Adipocyte (in vitro differentiated cells): ENCODE data around the gene NOL6.
"Not testable (repeated sequence)": the region's sequence is repeated elsewhere in the genome, so short reads cannot be mapped to it uniquely, and the experiment has no call there.

Experiments
- DNase-seq: peaks from one replicate; pipeline ENCODE4 v3.0.0-alpha.2; 2015; ENCODE audit warnings: low read depth
- H3K27me3 ChIP-seq: replicated peaks from 2 replicates; pipeline ENCODE4 v1.7.0; 2013; ENCODE audit warnings: mild to moderate bottlenecking, low read length, moderate library complexity; ENCODE audit not compliant: control insufficient read depth, insufficient read depth
- H3K36me3 ChIP-seq: 2 replicates; pipeline ENCODE4 v1.7.0; 2013; ENCODE audit warnings: low read length, mild to moderate bottlenecking, moderate library complexity; ENCODE audit not compliant: control insufficient read depth, insufficient read depth, severe bottlenecking
- H3K4me1 ChIP-seq: 2 replicates; pipeline ENCODE4 v1.7.0; 2013; ENCODE audit warnings: mild to moderate bottlenecking, low read length, moderate library complexity; ENCODE audit not compliant: control insufficient read depth, insufficient read depth
- H3K4me3 ChIP-seq: 2 replicates; pipeline ENCODE4 v1.7.0; 2013; ENCODE audit warnings: mild to moderate bottlenecking, low read length, moderate library complexity
- H3K9ac ChIP-seq: 2 replicates; pipeline ENCODE4 v1.7.0; 2013; ENCODE audit warnings: mild to moderate bottlenecking, low read length, moderate library complexity
- H3K9me3 ChIP-seq: 2 replicates; pipeline ENCODE4 v1.7.0; 2013; ENCODE audit warnings: mild to moderate bottlenecking, low read length, moderate library complexity; ENCODE audit not compliant: control insufficient read depth

Gene NOL6

DNA sequence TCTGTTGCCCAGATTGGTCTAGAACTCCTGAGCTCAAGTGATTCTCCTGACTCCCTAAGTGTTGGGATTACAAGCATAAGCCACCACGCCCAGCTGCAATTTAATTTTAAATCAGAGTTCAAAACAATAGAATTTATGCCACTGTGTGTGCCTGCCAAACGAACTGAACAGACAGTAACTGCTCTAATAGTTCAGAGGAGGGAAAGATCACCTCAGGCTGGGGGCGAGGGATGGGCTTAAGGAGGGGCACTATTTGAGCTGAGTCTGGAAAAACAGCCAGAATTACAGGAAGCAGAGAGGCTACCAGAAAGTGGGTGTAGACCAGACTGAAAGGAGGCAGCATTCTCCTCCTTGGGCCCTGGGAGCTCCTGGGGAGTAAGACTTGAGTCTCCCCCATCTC, 12.2 kb downstream of the NOL6 start:
- peak overlapping the region; percentile 8 for H3K9ac ChIP-seq
- H3K27me3 ChIP-seq, result no peaks in the 10 kb centered on the region
- H3K4me1 ChIP-seq, result peaks cover 18% of the 10 kb centered on the region
- H3K9me3 ChIP-seq, result no peaks in the 10 kb centered on the region
- no peak for DNase-seq
- H3K4me3 ChIP-seq, result no peak overlapping the region
- peaks cover 58% of the 10 kb centered on the region for H3K36me3 ChIP-seq

- no peak for DNase-seq
- H3K9me3 ChIP-seq, result no peaks in the 10 kb centered on the region
- H3K4me1 ChIP-seq, result peaks cover 18% of the 10 kb centered on the region
- H3K9ac ChIP-seq, result no peak overlapping the region
- H3K4me3 ChIP-seq, result no peak overlapping the region
- H3K27me3 ChIP-seq, result no peaks in the 10 kb centered on the region
- peaks cover 52% of the 10 kb centered on the region for H3K36me3 ChIP-seq
Measured at GRCh38 chr9:33460854-33461253, 12.9 kb downstream of the NOL6 start.

- no peak overlapping the region for H3K9ac ChIP-seq
- no peak for DNase-seq
- H3K9me3 ChIP-seq, result no peaks in the 10 kb centered on the region
- H3K27me3 ChIP-seq, result no peaks in the 10 kb centered on the region
- no peak overlapping the region for H3K4me3 ChIP-seq
- H3K4me1 ChIP-seq, result peaks cover 18% of the 10 kb centered on the region
- H3K36me3 ChIP-seq, result peaks cover 35% of the 10 kb centered on the region
Measured at GRCh38 chr9:33459115-33459514, 14.6 kb downstream of the NOL6 start.

DNA sequence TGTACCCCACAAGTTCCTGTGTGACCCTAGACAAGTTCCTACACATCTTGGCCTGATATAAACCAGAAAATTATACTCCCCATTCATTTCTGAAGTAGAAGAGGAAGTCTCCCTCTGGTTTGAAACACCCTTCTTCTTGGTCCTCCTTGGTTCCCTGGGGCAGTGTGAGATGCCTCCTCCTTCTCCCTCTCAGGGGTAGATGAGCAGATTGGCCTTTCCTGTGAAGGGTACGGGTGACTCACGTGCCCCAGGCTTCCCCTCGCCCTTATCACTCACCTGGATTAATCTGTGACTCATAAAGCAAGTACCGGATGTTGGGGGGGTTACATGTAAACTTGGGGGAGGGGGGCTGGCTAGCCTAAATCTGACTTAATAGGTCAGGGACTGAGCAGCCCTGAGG, 15.3 kb downstream of the NOL6 start:
- H3K9me3 ChIP-seq, result no peaks in the 10 kb centered on the region
- no peak overlapping the region for H3K9ac ChIP-seq
- peaks cover 28% of the 10 kb centered on the region for H3K36me3 ChIP-seq
- no peaks in the 10 kb centered on the region for H3K27me3 ChIP-seq
- no peak for DNase-seq
- H3K4me3 ChIP-seq, result no peak overlapping the region
- peaks cover 18% of the 10 kb centered on the region for H3K4me1 ChIP-seq

DNA sequence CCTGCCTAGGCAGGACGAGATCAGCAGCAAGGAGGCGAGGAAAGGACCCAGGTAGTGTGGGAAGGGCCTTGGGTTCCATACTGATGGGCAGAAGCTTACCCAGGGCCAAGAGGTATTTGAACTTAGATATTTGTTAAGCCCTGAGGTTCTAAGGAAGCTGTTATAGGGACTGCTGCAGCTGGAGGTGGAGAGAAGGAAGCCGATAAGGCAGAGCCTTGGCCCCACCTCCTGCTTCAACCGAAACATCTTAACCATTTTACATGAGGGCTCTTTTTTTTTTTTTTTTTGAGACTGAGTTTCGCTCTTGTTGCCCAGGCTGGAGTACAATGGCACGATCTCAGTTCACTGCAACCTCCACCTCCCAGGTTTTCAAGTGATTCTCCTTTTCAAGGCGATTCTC, 17.8 kb downstream of the NOL6 start:
- H3K9ac ChIP-seq, result no peak overlapping the region
- H3K4me1 ChIP-seq, result peaks cover 4% of the 10 kb centered on the region
- peaks cover 3% of the 10 kb centered on the region for H3K36me3 ChIP-seq
- no peak for DNase-seq
- H3K4me3 ChIP-seq, result no peak overlapping the region
- no peaks in the 10 kb centered on the region for H3K9me3 ChIP-seq
- H3K27me3 ChIP-seq, result no peaks in the 10 kb centered on the region

DNA sequence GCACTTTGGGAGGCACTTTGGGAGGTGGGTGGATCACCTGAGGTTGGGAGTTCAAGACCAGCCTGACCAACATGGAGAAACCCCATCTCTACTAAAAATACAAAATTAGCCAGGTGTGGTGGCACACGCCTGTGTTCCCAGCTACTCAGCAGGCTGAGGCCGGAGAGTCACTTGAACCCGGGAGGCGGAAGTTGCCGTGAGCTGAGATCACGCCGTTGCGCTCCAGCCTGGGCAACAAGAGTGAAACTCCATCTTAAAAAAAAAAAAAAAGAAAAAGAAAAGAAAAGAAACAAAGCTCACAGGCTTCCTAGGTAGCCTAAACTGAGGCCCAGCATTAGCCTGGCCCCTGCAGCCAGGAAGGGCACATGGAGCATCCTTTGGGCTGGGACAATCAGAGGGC, 18.3 kb downstream of the NOL6 start:
- H3K27me3 ChIP-seq, DNase-seq, H3K4me3 ChIP-seq, H3K36me3 ChIP-seq, H3K9ac ChIP-seq, H3K9me3 ChIP-seq, H3K4me1 ChIP-seq: not testable (repeated sequence)

GRCh38 chr9:33454661-33455026, 19.1 kb downstream of the NOL6 start:
- H3K36me3 ChIP-seq, DNase-seq, H3K9me3 ChIP-seq, H3K27me3 ChIP-seq, H3K4me1 ChIP-seq, H3K4me3 ChIP-seq, H3K9ac ChIP-seq: not testable (repeated sequence)

DNA sequence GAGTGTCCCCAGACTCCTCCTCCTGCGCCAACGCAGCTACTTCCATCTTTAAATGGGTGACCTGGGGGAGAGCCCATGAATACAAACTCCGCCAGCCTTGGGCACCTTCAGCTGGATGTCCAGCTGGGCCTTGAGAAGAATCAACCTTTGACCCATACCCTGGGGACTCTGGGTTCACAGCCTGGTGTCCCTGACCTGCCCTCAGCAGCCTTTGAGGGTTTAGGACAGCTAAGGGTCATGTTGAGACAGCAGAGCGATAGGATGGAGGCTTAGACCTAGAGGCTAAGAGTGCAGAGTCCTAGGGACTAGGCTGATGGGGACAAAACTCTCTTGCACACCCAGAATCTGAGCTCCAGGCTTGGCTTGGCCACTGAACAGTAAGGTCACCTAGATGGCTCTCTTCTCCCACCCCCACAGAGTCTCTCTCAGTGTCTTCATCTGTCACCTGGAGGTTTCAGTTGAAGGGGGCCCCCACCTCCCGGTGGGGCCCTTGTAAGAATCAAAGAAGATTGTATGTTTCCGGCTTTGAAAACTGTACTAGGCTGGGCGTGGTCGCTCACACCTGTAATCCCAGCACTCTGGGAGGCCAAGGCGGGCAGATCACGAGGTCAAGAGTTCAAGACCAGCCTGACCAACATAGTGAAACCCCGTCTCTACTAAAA, 19.6 kb downstream of the NOL6 start:
- Histone ChIP-seq H3K4me1 (peaks cover 4% of the 10 kb centered on the region), H3K4me3 (no peak overlapping the region), H3K9ac (no peak overlapping the region), H3K27me3 (no peaks in the 10 kb centered on the region), H3K36me3 (no peaks in the 10 kb centered on the region), H3K9me3 (no peaks in the 10 kb centered on the region)
- no peak for DNase-seq

DNA sequence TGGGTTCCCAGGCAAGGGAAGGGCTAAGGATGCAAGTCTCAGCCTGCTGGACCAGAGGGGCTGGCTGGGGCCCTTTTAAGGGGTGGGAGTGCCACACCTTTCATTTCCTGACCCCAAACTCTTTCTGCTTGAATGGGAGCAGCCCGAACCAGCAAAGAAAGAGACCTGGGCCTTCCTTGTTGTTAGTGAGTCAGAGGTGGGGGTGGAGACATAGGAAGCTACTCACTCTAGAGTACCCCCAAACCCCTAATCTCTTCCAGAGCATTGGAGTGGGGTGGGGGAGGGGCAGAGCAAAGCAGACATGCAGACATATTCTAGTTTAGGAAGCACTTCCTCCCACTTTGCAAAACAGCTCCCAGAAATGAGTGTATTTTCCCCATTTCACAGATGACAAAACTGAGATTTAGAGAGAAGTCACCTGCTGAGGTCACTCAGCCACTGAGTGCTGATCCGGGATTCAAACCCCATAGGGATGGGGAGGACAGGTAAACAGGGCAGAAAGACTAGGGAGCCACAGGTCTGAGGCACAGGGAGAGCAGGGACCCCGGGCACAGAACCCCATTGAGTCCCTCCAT, 20.4 kb downstream of the NOL6 start:
- H3K4me1 ChIP-seq, result peaks cover 4% of the 10 kb centered on the region

GRCh38 chr9:33452828-33453271, 20.9 kb downstream of the NOL6 start:
- peak; percentile 89 for DNase-seq
- Histone ChIP-seq H3K9ac (peak overlapping the region; percentile 30), H3K36me3 (no peaks in the 10 kb centered on the region), H3K4me1 (peaks cover 6% of the 10 kb centered on the region), H3K9me3 (no peaks in the 10 kb centered on the region), H3K27me3 (peaks cover 6% of the 10 kb centered on the region), H3K4me3 (no peak overlapping the region)

More for the DNA sequence above, 20.4 kb downstream of the NOL6 start:
- Histone ChIP-seq H3K9ac (peak overlapping the region; percentile 30), H3K9me3 (no peaks in the 10 kb centered on the region), H3K36me3 (no peaks in the 10 kb centered on the region), H3K4me3 (no peak overlapping the region), H3K27me3 (peaks cover under 1% of the 10 kb centered on the region)
- DNase-seq, result no peak

DNA sequence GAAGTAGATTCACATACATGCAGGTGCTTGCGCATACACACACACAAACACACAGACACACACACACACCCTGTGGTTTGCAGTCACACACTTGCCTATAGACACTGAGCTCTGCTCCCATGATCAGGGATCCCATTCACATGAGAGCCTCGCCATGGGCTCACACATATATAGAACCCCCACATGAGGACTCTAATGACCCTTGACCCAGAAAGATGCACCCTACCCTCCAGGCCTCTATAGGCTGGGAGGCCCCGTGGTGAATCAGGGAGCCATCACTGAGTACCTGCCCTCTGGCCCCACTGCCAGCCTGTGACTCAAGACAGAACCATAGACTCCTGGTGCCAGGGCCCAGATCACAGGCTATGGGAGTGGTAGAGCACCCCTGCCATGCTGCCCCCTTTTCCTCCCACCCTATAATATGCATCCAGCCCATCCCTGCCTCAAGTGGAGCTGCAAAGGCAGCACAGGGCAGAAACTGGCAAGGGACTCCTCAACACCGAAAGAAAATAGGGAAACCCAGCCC, 23.0 kb downstream of the NOL6 start:
- H3K9me3 ChIP-seq, result no peaks in the 10 kb centered on the region

More for the DNA sequence above, 23.0 kb downstream of the NOL6 start:
- H3K36me3 ChIP-seq, result no peaks in the 10 kb centered on the region
- peaks cover 7% of the 10 kb centered on the region for H3K27me3 ChIP-seq
- H3K4me1 ChIP-seq, result peaks cover 24% of the 10 kb centered on the region
- H3K9ac ChIP-seq, result no peak overlapping the region
- no peak for DNase-seq
- no peak overlapping the region for H3K4me3 ChIP-seq
